Measurements from ENCODE around the gene GBX1.

Gene GBX1

DNA sequence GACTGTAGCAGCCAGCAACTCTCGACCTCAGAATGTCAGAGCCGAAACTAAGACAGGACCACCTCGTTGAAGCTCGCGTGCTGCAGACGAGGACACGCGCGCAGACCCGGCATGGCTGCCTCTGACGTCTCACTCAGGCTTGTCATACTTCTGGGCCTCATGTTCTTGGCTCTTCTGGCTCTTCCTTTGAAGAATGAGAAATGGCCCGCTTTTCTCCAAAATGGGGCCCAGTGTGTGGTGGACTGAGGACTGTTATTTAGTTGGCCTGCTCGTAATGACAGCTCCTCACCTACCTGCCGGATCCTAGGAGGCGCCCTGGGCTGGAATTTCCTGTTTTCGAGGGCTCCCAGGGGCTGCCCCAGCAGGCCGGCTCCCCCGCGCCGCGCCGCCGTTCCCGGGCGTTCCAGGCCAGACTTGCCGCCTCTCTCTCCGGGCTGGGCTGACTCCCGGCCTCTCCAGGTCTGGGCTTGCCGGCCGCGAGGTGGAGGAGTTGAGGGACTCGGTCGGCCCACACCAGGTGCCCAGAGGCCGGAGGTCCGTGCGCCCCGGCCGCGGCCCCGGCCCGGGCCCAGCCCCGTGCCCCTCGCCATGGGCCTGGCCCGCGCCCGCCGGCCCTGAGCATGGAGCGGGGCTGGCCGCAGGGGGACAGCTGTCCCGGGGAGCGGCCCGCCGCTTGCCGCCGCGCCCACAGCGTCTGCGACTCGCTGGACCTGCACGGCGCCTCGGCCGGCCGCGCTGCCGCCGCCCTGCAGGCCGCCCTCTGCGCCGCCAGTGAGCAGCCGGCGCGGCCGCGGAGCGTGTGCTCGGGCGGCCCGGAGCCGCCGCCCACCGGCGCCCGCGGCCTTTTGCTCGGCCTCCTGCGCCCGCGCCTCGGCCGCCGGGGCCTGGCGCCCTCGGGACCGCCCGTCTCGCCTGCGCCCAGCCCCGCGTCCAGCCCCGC is 53.1 kb downstream of the GBX1 start:
- no peak for DNase-seq (ENCODE audit: low spot score)

DNA sequence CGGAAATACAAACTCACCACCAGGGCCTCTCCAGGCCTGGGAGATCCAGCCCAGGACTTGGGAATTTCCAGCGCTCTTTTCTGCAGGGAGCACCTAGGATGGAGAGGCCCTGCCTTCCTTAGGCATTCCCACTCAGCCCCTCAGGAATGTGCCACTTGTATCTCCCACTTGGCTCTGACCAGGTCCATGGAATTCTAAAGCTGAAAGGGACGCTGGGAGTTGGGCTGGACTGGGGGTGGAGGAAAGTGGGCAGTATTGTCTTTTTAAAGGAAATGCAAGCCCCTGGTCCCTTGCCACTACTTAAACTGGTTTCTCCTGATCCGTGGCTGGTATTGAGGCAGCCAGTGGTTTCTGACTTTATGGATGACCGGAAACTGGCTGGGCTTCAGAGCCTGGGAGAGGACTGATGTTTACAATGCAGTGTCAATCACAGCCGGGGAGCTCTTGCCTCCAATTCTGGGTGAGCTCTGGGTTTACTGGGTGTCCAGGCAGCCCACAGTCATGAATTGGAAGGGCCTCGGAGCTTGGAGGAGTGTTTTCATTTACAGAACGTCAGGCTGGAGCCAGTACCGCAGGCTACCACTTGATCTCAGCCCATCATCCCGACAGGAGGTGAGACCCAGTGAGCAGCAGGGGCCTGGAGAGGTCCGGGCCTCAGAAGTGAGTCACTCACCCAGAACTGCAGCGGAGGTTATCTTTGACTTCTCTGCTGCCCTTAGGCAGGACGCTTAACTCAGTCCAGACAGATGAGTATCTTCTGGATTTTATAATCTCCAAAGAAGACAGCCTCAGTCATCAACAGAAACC is 53.9 kb downstream of the GBX1 start:
- no peak for DNase-seq (ENCODE audit: low spot score)

DNA sequence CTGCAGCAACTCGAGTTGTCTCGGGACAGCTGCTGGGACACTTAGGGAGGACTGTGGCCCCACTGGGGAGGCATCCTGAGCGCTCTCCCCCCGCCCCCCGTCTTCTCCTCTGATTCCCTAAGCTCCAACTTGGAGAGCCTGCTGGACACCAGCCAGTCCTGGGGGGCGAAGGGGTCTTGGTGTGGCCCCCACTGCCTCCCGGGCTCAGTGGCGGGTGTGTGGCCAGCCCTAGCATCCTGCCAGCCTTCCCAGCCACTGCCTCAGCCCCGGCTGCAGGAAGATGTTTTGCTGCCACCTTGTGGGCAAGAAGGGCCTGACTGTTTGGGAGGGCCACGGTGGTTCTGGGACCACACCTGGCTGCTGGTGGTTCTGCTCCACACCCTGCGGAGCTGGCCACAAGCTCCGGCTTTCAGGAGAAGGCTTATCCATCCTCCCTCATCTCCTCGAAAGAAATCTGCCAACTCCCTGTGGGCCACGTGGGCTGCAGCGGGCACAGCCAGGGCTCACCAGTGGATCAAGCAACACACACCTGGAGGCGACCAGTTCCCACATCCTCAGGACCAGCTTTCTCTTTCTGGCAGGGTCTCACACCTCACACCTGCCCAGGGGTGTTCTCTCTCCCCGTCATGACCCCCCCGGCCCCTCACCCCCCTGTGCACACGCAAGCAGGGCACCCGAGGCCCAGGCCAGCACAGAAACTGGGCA is 56.4 kb downstream of the GBX1 start:
- peak; percentile 68 for DNase-seq (ENCODE audit: low spot score)

DNA sequence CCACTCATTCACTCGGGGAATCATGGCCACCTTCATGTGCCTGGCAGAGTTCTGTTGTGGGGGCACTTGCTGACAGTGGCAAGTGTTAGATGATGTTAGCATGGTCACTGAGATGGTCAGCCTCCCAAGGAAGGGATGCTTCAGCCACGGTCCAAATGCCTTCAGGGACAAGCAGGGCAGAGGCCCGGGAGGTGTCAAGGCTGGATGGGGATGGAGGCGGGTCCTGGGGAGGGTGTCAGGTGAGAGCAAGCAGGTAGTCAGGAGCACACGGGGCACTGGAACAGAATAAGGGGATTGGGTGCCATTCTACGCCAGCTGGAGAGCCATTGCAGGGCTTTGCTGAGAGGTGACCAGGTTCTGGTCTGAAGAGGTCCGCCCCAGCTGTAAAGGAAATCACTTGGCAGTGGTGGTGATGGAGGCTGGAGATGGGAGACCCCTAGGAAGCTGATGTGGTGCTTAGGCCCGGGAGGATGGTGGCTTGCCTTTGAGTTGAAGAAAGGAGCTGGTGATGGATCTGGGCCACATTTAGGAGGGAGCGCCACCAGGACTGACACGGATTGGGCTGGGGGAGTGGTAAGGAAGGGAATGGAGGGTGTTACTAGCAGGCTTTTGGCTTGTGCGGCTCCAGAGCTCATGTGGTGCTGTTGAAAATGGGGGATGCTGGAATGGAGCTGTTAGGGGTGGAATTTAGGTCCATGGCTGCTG is 57.1 kb downstream of the GBX1 start:
- no peak for DNase-seq (ENCODE audit: low spot score)

DNA sequence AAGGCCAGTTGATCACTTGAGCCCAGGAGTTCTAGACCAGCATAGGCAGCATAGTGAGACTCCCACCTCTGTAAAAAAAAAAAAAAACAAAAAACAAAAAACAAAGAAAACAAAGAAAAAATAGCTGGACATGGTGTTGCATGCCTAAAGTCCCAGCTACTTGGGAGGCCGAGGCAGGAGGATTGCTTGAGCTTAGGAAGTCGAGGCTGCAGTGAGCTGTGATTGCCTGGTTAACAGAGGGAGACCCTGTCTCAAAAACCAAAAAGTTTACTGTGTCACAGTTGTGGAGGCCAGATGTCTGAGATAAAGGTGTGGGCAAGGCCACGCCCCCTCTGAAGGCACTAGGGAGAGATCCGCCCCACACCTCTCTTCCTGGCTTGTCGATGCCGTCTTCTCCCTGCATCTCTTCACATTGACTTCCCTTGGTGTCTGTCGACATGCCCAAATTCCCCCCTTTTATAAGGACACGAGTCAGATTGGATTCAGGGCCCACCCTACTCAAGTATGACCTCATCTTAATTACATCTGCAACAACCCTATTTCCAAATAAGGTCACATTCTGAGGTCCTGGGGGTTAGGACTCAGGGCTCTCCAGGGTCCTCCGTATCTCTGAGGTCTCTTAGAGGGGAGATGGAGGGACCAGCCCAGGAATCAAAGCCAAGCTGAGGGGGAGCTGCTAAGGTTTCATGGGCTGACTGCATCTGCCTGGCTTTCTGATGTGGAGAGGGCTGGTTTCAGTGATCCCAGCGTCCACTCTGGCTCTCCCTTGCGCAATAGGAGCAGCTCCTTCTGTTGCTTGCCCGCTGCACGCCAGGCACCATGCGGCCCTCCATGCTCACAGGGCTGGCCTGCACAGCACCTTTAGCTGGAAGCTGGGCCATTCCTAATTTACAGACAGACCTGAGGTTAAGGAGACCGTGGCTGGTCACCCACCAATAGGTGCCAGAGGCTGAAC is 58.1 kb downstream of the GBX1 start:
- DNase-seq (ENCODE audit: low spot score) = no peak

DNA sequence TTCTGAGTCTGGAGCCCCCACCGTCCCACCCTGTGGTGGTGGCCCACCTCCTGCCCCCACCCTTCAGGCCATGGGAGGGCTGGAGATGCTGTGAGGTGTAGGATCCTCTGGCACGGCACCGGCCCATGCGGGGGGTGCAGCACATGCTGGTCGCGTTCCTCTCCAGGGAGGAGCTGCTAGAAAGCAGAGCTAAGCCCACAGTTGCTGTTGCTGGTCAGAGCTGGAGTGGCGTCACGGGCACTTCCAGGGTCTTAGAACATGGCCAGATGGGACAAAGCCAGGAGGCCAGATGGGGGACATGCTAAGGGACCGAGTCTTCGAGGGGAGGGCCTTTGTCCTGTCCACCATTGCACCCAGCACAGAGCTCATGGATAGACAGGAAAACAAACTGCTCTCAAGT is 59.6 kb downstream of the GBX1 start:
- DNase-seq (ENCODE audit: low spot score) = no peak

DNA sequence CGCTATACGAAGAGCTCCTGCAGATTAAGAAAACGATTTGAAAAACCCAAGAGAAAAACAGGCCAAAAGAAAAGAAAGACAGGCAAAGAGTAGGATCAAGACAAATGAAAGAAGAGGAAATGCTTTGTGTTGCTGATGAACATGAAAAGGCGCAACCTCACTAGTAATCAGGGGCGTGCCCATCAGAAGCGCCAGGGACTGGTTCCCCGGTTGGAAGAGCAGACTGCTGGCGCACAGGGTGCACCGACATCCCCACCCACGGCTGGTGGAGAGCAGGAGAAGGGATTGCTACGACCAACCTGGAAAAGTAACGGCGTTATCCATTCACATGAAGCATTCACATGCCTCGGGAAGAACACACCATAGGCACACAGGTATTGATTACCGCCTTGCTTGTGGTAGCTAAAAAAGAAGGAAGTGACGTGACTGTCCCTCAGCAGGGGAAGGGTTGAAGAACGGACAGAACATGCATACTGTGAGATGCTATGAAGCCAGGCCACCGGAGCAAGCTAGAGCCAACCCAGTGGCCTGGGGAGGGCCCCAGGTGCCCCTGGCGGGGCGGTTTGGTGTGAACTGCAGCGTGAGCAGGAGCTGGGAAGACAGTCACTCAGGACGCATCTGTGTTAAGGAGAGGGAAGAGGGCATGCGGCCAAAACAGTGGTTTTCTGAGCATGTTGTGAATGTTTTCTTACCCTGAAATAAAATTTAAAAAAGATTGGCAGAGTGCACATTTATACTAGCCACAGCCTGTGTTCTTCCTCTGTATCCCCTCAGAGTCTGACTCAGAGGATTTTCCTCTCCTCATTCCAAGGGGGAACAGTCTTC is 62.9 kb downstream of the GBX1 start:
- DNase-seq (ENCODE audit: low spot score) = no peak

DNA sequence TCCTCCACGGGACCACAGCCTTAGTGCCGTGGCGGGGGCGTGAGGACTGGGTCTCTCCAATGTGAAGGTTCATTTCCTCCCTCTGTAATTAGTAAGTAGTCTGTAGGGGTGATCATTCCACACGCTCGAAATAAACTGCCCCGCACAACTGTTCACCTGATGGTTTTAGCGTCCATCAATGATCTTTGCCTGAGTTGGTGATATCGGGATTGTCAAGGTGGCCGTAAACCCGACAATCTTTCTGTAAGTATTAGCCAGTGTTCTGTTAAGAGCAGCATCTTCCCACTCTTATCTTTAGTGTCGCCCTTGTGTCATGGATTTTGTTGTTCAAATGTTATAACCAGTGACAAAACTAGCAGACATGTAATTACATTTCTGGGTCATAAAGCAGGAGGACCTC is 63.5 kb downstream of the GBX1 start:
- no peak for DNase-seq (ENCODE audit: low spot score)

DNA sequence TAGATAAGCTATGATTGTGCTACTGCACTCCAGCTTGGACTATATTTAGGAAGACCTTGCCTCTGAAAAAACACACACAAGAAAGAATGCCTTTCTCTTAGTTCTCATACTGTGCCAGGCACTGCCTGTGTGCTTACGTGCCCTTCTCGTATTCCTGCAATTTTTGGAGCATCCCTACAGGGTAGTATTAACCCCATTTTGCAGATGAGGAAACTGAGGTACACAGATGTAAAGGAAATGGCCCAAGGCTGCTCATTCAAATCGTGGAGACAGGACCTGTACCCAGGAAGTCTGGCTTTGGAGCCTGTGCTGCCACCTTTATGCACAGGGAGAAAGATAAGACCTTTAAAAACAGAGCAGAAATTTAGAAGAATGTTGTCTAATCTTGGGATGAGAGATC is 64.5 kb downstream of the GBX1 start:
- DNase-seq (ENCODE audit: low spot score) = no peak

DNA sequence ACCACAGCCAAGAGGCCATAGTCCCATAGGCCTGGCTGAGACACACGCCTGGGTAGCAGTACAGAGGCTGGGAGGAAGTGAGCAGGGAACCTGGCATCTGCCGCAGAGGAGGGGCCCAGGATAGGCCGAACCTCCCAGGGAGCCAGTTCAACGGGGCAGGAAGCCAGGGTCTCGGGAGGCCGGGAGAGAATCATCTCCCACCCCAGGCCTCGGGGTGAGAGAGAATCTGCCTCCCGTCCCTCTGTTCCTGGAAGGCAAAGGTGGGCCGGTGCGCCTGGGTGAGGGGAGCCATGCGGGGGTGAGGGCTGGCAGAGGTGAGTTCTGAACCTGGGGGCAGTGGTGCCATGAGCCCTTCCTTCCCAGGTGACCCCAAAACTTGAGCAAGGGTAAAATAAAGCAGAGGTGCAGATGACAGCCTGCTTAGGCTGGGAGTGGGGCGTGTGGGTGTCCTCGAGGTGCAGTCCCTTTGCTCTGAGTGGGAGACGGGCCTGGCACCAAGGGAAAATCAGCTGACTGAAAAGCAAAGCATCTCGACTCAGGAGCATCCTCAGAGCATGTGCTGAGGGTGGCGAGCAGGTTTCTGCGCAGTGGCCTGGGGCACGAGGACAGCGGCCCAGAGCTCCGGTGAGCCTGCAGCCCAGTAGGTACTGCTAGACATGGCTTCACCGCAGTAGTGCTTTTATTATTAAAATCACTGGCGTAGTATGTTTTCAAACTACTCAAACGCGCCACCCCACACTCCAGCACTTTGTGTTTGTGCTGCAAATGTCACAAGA is 65.7 kb downstream of the GBX1 start:
- DNase-seq (ENCODE audit: low spot score) = no peak

DNA sequence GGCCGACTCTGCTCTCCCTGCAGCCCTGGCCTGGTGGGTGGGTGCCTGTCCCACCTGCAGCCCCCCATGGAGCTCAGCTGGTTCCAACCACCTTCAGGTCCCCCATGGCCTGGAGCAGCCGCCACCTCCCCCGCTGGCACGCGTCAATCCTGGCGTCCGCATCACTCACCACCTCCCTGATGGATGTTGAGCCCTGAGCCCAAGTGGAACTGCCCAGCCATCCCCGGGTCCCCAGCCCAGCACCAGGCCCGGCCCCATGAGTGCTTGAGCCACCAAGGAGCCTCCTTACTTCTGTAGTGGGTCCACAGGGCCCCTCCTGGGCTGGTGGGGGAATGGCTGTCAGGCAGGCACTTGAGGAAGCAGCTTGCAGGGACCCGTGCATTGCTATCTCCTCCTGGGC is 66.6 kb downstream of the GBX1 start:
- DNase-seq (ENCODE audit: low spot score) = no peak

DNA sequence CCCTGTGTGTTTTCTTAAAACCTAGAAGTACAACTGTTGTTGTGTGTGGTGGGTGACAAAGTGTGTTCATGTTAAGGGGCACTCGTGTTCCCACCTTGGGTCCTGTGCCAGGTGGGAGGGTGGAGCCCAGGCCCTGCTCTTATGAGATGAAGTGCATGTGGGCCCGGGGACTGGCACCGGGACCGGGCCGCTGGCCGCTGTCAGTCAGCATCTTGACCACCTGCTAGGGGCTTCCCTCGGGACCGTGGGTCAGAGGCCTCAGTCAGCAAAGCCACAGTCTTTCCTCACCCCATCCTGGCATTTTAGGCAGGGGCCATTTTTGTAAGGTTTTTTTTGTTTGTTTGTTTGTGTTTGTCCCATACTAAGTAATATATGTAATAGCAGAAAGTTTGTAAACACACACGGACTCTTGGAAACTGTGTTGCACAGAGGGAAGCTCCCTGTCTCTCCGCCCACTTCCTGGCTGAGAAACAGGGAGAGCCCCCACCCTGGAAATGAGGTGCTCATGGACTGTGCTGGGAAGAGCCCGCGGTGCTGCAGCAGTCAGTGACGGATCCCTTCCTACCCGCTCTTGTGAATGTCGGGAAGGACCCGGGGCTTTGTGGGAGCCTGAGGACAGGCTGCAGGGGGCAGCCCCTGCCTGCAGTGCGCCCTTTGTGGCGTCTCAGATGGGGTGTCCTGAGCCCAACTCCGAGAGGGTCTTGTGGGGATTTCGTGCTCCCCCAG is 67.8 kb downstream of the GBX1 start:
- no peak for DNase-seq (ENCODE audit: low spot score)

Measured in SK-N-DZ (cell line).